ENCODE data around the gene ACSL6. TPM values are rescaled to one million over a fixed set of nuclear protein-coding genes. Genes with fewer than 3 reads are reported as not detected.

ACSL6 gene
- total RNA-seq, 4 donors from 2014 or later: 0.22 to 3.3 (median 0.81) TPM

- no peaks in the 10 kb centered on the region for H3K27me3 ChIP-seq
- no peaks in the 10 kb centered on the region for H3K4me1 ChIP-seq
- no peak overlapping the region for H3K27ac ChIP-seq
- DNase-seq (ENCODE audit: low spot score in 2 of 2): no peak
- H3K36me3 ChIP-seq: no peaks in the 10 kb centered on the region
- TF ChIP-seq EP300 (IDR thresholded peaks at IDR 0.05) (no peak), CTCF (IDR thresholded peaks at IDR 0.05) (no peak), POLR2A (IDR thresholded peaks at IDR 0.05) (no peak)
- peaks cover 0 to 42% (median 2%) of the 10 kb centered on the region in 4 donors for H3K9me3 ChIP-seq
- WGBS, 2 donors: 47 to 48% methylated on average over 2 of the region's 2 CpGs
- no peak overlapping the region for H3K4me3 ChIP-seq
Measured at GRCh38 chr5:131932235-131932634, 79.2 kb downstream of the ACSL6 start.

GRCh38 chr5:131928957-131929356, 82.5 kb downstream of the ACSL6 start:
- peaks cover 0 to 60% (median 6%) of the 10 kb centered on the region in 4 donors for H3K9me3 ChIP-seq
- TF ChIP-seq CTCF (IDR thresholded peaks at IDR 0.05): no peak
- TF ChIP-seq POLR2A (IDR thresholded peaks at IDR 0.05): no peak
- TF ChIP-seq EP300 (IDR thresholded peaks at IDR 0.05): no peak
- H3K4me3 ChIP-seq: no peak overlapping the region
- no peaks in the 10 kb centered on the region for H3K4me1 ChIP-seq
- no peak overlapping the region for H3K27ac ChIP-seq
- no peaks in the 10 kb centered on the region for H3K27me3 ChIP-seq
- no peak for DNase-seq (ENCODE audit: low spot score in 2 of 2)
- H3K36me3 ChIP-seq: no peaks in the 10 kb centered on the region

- 84 to 93% methylated on average over 3 of the region's 3 CpGs for WGBS, 2 donors
- no peak overlapping the region for H3K4me3 ChIP-seq
Measured at GRCh38 chr5:131926168-131926567, 85.3 kb downstream of the ACSL6 start.

GRCh38 chr5:131916481-131916880, 95.0 kb downstream of the ACSL6 start:
- H3K4me3 ChIP-seq: no peak overlapping the region
- no peaks in the 10 kb centered on the region for H3K36me3 ChIP-seq
- no peak overlapping the region for H3K27ac ChIP-seq
- no peaks in the 10 kb centered on the region for H3K27me3 ChIP-seq
- 49 to 61% methylated on average over 2 of the region's 2 CpGs for WGBS, 2 donors
- no peak for DNase-seq (ENCODE audit: low spot score in 2 of 2)
- H3K9me3 ChIP-seq: no peaks in the 10 kb centered on the region
- TF ChIP-seq CTCF (IDR thresholded peaks at IDR 0.05) (no peak), POLR2A (IDR thresholded peaks at IDR 0.05) (no peak), EP300 (IDR thresholded peaks at IDR 0.05) (no peak)
- H3K4me1 ChIP-seq: no peaks in the 10 kb centered on the region

More at GRCh38 chr5:131926168-131926567, 85.3 kb downstream of the ACSL6 start:
- peaks cover 0 to 57% (median 6%) of the 10 kb centered on the region in 4 donors for H3K9me3 ChIP-seq
- H3K27me3 ChIP-seq: no peaks in the 10 kb centered on the region
- no peaks in the 10 kb centered on the region for H3K4me1 ChIP-seq
- H3K27ac ChIP-seq: no peak overlapping the region
- no peak for TF ChIP-seq POLR2A (IDR thresholded peaks at IDR 0.05)
- no peak for DNase-seq (ENCODE audit: low spot score in 2 of 2)
- H3K36me3 ChIP-seq: no peaks in the 10 kb centered on the region

- no peak for DNase-seq (ENCODE audit: low spot score in 2 of 2)
- Histone ChIP-seq H3K36me3 (no peaks in the 10 kb centered on the region), H3K4me3 (no peak overlapping the region), H3K27ac (no peak overlapping the region), H3K27me3 (no peaks in the 10 kb centered on the region), H3K4me1 (no peaks in the 10 kb centered on the region), H3K9me3 (no peaks in the 10 kb centered on the region)
- TF ChIP-seq POLR2A (IDR thresholded peaks at IDR 0.05): no peak
- no peak for TF ChIP-seq EP300 (IDR thresholded peaks at IDR 0.05)
- TF ChIP-seq CTCF (IDR thresholded peaks at IDR 0.05): no peak
Measured at GRCh38 chr5:131914472-131914871, 97.0 kb downstream of the ACSL6 start.

- Histone ChIP-seq H3K4me3 (no peak overlapping the region), H3K4me1 (no peaks in the 10 kb centered on the region), H3K36me3 (no peaks in the 10 kb centered on the region), H3K9me3 (no peaks in the 10 kb centered on the region), H3K27ac (no peak overlapping the region), H3K27me3 (no peaks in the 10 kb centered on the region)
- TF ChIP-seq CTCF (IDR thresholded peaks at IDR 0.05) (no peak), EP300 (IDR thresholded peaks at IDR 0.05) (no peak), POLR2A (IDR thresholded peaks at IDR 0.05) (no peak)
- WGBS, 2 donors: 59% methylated on average over 3 of the region's 3 CpGs
- no peak for DNase-seq (ENCODE audit: low spot score in 2 of 2)
Measured at GRCh38 chr5:131913603-131914002, 97.9 kb downstream of the ACSL6 start.
